Astrocyte (in vitro differentiated cells and primary cell): Measurements from ENCODE around the gene IGSF6.

Source experiments
- CTCF ChIP-seq: IDR thresholded peaks from 2 replicates; pipeline ENCODE4 v1.5.1; 2011; ENCODE audit warnings: low read depth, mild to moderate bottlenecking, inconsistent platforms, low read length, moderate library complexity; ENCODE audit not compliant: insufficient read depth
- EZH2 ChIP-seq: IDR thresholded peaks from 2 replicates; pipeline ENCODE4 v1.6.1; 2012; ENCODE audit warnings: mild to moderate bottlenecking, low read length, inconsistent platforms; ENCODE audit not compliant: insufficient read depth

- TF ChIP-seq CTCF, result no peak
- TF ChIP-seq EZH2, result no peak
Measured at GRCh38 chr16:21641916-21642315, 10.5 kb downstream of the IGSF6 start.
